ENCODE results near the gene OR2L5.

OR2L5 gene

DNA sequence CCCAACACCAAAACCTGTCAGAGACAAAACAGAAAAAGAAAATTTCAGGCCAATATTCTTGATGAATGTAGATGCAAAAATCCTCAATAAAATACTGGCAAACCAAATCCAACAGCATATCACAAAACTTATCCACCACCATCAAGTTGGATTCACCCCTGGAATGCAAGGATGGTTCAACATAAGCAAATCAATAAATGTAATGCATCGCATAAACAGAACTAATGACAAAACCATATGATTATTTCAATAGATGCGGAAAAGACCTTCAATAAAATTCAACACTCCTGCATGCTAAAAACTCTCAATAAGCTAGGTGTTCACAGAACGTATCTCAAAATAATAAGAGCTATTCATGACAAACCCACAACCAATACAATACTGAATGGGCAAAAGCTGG is 3.8 kb upstream of the OR2L5 start:
- DNase-seq (ENCODE audit: extremely low read depth, low read depth) = no peak
- TF ChIP-seq, protein P1, sequence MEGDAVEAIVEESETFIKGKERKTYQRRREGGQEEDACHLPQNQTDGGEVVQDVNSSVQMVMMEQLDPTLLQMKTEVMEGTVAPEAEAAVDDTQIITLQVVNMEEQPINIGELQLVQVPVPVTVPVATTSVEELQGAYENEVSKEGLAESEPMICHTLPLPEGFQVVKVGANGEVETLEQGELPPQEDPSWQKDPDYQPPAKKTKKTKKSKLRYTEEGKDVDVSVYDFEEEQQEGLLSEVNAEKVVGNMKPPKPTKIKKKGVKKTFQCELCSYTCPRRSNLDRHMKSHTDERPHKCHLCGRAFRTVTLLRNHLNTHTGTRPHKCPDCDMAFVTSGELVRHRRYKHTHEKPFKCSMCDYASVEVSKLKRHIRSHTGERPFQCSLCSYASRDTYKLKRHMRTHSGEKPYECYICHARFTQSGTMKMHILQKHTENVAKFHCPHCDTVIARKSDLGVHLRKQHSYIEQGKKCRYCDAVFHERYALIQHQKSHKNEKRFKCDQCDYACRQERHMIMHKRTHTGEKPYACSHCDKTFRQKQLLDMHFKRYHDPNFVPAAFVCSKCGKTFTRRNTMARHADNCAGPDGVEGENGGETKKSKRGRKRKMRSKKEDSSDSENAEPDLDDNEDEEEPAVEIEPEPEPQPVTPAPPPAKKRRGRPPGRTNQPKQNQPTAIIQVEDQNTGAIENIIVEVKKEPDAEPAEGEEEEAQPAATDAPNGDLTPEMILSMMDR (IDR thresholded peaks at IDR 0.05; ENCODE audit: low read depth, low read length) = no peak

DNA sequence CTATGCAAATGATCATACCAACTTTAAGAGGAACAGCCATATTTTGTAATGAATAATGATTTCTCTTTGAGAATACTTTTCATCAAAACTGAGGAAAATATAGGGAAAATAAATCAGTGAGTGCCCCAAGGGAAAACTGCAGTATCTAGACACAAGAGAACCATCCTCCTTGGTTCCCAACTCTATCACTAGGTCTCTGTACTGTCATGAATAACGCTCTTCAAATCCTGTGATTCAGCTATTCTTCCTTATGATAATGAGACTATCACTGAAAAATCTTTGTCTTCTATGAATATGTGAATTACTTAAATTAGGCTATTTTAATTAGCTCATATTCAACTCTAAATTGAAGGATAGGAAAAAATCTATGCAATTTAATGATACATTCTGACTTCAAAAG is 2.3 kb downstream of the OR2L5 start:
- no peak for DNase-seq (ENCODE audit: extremely low read depth, low read depth)
- TF ChIP-seq, protein P1 (IDR thresholded peaks at IDR 0.05; ENCODE audit: low read depth, low read length) = no peak

DNA sequence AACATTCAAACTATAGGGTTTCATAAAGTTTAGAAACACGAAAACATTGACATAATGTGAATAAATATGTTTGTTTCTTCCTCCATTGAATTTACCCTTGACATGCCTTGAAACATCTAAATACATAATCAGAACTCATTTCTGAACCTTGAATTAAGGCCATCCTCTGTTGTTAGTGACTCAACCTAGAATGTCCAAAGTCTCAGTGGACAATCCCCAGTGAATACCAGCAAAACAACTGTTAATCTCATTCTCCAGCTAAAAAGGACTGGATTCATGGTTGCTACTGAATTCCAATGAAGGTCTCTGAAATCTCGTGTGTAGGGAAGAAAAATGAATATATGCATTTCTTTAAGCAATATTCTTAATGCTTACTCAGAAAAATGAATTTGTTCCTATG is 16.3 kb downstream of the OR2L5 start, which contains the start of gene OR2L2:
TSS of gene OR2L2 (plus strand) at position 301 of the 400 bp plus-strand sequence. CDS start 8,198 bp downstream, outside the sequence.
- TF ChIP-seq, protein P1 (IDR thresholded peaks at IDR 0.05; ENCODE audit: low read depth, low read length) = no peak
- DNase-seq (ENCODE audit: extremely low read depth, low read depth) = no peak

DNA sequence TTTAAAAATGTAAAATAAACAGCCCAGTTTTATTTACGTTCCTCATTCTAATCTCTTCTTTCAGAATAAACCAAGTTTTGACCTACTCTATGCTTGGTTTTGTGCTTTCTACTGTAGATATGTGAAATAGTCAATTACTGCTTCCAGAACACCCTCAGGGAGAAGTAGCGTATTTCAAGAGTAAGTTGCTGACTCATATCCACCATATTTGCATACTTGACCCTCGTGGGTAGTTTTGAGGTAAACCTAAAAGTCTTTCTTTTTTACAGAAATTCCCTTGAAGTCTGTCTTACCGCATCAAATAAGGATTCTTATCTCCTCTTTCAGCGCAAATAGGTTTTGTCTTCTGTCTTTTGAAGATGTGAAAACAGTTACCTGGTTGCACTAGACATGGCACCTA is 31.7 kb downstream of the OR2L5 start:
- TF ChIP-seq, protein P1 (IDR thresholded peaks at IDR 0.05; ENCODE audit: low read depth, low read length) = no peak
- DNase-seq (ENCODE audit: extremely low read depth, low read depth) = no peak

DNA sequence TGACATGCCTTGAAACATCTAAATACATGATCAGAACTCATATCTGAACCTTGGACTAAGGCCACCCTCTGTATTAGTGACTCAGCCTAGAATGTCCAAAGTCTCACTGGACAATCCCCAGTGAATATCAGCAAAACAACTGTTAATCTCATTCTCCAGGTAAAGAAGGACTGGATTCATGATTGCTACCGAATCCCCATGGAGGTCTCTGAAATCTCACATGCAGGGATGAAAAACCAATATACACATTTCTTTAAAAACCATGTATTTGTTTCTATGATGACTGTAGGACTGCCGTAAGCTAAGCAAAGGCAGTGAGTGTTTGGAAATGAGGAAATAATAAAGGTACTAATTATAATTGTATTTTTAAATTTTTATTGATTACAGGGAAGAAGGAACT is 33.1 kb downstream of the OR2L5 start, which contains the start of gene OR2L3:
TSS of gene OR2L3 (plus strand) at position 301 of the 400 bp plus-strand sequence. CDS start 13,846 bp downstream, outside the sequence.
- TF ChIP-seq, protein P1 (IDR thresholded peaks at IDR 0.05; ENCODE audit: low read depth, low read length) = no peak
- DNase-seq (ENCODE audit: extremely low read depth, low read depth) = no peak

DNA sequence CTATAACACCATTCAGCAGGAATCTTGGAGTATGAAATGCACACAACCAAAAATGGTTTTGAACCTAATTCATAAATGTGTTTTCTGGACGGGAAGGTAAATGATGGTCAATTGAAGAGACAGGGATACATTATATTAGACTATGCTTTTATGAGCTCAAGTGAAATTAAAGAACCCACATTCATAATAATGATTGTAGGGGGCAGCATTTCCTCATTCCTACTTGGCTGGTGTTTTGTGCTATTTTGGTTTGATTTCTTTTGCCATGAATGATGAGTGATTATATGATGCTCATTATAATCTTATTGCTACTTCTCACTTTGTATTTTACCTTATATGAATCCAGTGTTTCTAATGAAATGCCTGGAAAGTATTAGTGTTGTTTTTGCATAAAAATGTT is 33.5 kb downstream of the OR2L5 start:
- DNase-seq (ENCODE audit: extremely low read depth, low read depth) = no peak
- TF ChIP-seq, protein P1 (IDR thresholded peaks at IDR 0.05; ENCODE audit: low read depth, low read length) = no peak

DNA sequence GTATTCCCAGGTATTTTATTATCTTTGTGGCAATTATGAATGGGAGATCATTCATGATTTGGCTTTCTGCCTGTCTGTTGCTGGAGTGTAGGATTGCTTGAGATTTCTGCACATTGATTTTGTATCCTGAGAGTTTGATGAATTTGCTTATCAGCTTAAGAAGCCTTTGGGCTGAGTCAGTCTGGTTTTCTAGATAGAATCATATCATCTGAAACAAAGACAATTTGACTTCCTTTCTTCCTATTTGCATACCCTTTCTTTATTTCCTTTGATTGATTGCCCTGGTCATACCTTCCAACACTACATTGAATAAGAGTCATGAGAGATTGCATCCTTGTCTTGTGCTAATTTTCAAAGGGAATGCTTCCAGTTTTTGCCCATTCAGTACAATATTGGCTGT is 41.2 kb downstream of the OR2L5 start:
- no peak for DNase-seq (ENCODE audit: extremely low read depth, low read depth)
- TF ChIP-seq, protein P1 (IDR thresholded peaks at IDR 0.05; ENCODE audit: low read depth, low read length) = no peak

All from AG09319 (cell line).